HG03196 (cell line): ENCODE results near the gene NOP14.
"Not testable (repeated sequence)": the region's sequence is repeated elsewhere in the genome, so short reads cannot be mapped to it uniquely, and the experiment has no call there.

Source experiments
- ATAC-seq: cut with Tn5 transposase; IDR thresholded peaks from one replicate; pipeline ENCODE4 v1.9.1; 2021; ENCODE audit not compliant: unreplicated experiment

NOP14 gene

GRCh38 chr4:2932951-2933565 lies 30.1 kb downstream of the NOP14 start:
- no peak for ATAC-seq

DNA sequence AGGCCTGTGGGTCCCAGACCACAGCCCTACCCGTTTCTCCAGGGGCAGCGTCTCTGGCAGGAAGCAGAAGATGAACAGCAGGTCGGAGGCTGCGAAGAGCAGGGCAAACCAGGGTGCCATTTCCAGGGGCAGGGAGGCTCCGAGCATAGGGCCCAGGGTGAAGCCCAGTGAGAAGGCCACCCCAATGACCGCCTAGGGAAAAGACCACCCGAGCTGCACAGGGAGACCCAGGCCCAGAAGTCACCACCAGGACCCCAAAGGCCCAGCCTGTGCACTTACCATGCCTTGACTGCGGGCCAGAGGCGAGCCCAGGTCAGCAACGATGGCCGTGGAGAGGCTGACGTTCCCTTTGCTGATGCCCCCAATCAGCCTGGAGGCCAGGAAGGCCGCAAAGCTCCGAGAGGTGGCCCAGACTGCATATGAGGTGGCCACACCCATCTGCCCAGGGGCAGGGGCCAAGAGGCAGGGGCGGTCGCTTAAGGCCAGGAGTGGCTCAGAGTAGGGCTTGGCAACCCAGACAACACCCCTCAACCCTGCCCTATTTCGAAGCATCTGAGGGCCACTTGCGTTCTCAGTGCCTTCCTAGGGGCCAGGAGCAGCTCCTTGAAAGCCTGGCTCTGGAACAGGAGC lies 30.8 kb downstream of the NOP14 start:
- ATAC-seq = no peak

GRCh38 chr4:2931512-2932301 lies 31.5 kb downstream of the NOP14 start:
- peak; percentile 30 for ATAC-seq

- ATAC-seq = no peak
These were observed 32.3 kb downstream of the NOP14 start for GRCh38 chr4:2930758-2931511.

- ATAC-seq = no peak
These were observed 33.0 kb downstream of the NOP14 start for GRCh38 chr4:2930135-2930757.

- ATAC-seq = no peak
These were observed 33.7 kb downstream of the NOP14 start for GRCh38 chr4:2929469-2929868.

DNA sequence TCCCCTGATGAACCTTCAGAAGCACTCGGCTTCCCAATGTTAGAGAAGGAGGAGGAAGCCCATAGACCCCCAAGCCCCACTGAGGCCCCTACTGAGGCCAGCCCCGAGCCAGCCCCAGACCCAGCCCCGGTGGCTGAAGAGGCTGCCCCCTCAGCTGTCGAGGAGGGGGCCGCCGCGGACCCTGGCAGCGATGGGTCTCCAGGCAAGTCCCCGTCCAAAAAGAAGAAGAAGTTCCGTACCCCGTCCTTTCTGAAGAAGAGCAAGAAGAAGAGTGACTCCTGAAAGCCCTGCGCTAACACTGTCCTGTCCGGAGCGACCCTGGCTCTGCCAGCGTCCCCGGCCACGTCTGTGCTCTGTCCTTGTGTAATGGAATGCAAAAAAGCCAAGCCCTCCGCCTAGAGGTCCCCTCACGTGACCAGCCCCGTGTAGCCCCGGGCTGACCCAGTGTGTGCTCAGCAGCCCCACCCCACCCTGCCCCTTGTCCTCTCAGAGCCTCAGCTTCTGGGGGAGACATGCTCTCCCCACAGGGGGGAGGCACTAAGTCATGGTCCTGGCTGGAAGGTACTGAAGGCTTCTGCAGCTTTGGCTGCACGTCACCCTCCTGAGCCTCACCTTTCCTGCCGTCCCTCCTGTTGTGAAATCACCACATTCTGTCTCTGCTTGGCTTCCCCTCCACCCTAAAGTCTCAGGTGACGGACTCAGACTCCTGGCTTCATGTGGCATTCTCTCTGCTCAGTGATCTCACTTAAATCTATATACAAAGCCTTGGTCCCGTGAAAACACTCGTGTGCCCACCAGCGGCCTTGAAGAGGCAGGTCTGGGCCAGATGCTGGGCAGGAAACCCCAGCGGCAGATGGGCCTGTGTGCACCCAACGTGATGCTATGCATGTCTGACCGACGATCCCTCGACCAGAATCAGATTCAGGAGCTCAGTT lies 34.7 kb downstream of the NOP14 start:
- ATAC-seq = no peak

DNA sequence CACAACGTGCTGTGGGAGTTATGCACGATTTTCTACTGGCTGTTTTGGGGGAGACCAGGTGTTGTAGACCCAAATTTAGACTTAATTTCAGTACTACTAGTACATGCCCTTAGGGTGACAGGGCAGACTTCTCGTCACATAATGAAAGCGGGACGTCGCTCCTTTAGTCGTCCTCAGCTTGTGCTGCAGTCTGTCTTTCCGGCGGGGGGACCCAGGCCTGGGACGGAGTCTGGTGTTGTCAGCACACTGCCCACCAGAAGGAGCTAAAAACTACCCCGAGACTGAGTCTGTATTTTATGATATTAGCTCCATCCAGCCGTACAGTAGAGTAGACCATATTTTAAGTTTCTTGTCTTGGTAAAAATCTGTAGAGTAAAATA lies 35.5 kb downstream of the NOP14 start:
- ATAC-seq = no peak

- ATAC-seq = no peak
These were observed 36.0 kb downstream of the NOP14 start for GRCh38 chr4:2927016-2927695.

GRCh38 chr4:2925931-2926860 lies 37.0 kb downstream of the NOP14 start:
- ATAC-seq = no peak

GRCh38 chr4:2925496-2925895 lies 37.7 kb downstream of the NOP14 start:
- no peak for ATAC-seq

DNA sequence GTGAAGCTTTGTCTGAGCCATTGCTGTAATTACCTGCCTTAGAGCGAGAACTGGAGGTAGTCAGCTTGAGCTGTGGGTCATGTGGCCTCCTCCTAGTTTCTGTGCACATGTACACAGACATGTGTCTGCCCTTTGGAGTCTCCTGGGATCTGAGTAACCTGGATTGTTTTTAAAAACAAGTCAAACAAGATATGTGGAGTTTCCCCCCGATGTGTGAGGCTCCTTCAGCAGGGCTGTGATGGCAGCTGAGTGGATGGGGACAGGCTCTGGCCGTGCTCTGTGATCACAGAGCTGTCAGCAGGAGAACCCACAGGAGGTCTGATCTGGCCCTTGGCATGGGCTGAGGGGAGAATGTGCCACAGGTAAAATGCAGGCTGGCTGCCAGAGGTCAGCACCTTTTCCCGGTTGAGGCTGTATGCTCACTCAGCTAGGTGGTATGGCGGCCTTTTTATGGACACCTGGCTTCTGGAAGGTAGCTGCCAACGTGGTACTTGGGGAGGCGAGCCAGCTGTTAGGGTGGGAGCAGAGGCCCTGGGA lies 38.4 kb downstream of the NOP14 start:
- no peak for ATAC-seq

- no peak for ATAC-seq
These were observed 38.9 kb downstream of the NOP14 start for GRCh38 chr4:2924286-2924685.

DNA sequence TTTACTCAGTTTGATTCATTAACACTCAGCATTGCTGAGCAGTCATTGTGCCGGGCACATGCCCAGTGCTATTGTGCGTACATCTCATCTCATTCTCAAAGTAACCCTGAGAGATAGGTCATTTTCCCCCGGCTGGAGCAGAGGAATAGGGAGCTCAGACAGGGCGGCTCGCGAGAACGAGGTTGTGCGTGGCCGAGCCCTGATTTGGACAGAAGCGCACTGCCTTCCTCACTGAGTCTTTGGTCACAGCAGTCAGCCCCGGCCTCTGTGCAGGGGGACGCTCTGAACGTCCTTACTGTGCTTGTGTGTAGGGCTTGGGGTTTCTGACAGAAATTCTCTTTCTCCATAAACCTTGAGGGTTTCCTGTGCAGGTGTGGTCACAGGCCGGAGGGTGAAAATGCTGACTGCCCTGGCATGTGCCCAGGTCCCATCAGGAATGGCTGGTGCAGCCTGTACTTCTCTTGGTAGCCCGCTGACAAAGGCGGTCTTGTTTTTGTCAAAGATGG lies 39.5 kb downstream of the NOP14 start:
- ATAC-seq = no peak

GRCh38 chr4:2923141-2923551 lies 40.1 kb downstream of the NOP14 start:
- ATAC-seq = no peak

DNA sequence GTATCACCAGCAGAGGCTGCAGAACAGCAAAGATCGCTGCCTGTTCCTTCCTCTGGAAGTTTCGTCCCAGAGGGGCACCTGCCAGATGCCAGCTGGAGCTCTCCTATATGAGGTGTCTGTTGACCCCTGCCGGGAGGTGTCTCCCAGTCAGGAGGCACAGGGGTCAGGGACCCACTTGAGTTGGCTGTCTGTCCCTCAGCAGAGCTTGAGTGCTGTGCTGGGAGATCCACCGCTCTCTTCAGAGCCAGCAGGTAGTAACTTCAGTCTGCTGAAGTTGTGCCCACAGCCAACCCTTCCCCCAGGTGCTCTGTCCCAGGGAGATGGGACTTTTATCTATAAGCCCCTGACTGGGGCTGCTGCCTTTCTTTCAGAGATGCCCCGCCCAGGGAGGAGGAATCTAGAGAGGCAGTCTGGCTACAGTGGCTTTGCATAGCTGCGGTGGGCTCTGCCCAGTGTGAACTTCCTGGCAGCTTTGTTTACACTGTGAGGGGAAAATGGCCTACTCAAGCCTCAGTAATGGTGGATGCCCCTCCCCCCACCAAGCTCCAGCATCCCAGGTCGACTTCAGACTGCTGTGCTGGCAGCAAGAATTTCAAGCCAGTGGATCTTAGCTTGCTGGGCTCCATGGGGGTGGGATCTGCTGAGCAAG lies 40.6 kb downstream of the NOP14 start:
- ATAC-seq = not testable (repeated sequence)

DNA sequence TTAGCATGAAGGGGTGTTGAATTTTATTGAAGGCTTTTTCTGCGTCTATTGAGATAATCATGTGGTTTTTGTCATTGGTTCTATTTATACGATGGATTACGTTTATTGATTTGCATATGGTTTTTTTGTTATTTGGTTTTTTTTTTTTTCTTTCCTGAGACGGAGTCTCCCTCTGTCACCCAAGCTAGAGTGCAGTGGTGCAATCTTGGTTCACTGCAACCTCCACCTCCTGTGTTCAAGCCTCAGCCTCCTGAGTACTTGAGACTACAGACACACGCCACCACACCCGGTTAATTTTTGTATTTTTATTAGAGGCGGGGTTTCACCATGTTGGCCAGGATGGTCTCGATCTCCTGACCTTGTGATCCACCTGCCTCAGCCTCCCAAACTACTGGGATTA lies 44.5 kb downstream of the NOP14 start:
- not testable (repeated sequence) for ATAC-seq
